GM12878 (cell line): Measurements from ENCODE around the gene CCDC24.

Experiments used
- CTCF ChIP-seq, 3 experiments: IDR thresholded peaks in 2 of 3; conservative IDR thresholded peaks in 1 of 3; 2 replicates each; pipeline ENCODE4 v1.5.1; 2011; ENCODE audit warnings: low read depth in 3 of 3, low read length in 3 of 3, mild to moderate bottlenecking in 3 of 3, control low read depth in 2 of 3, moderate library complexity in 2 of 3, inconsistent platforms in 1 of 3, mixed read lengths in 1 of 3; ENCODE audit not compliant: control insufficient read depth in 2 of 3, insufficient read depth in 1 of 3; ENCODE audit errors: extremely low read depth in 1 of 3
- ETV6 ChIP-seq, 2 experiments: fragments of 450-650 bp in 1 of 2; IDR thresholded peaks in 1 of 2; conservative IDR thresholded peaks in 1 of 2; 2 replicates each; pipeline ENCODE4 v1.6.1; 2014; ENCODE audit warnings: antibody characterized with exemption in 1 of 2, borderline replicate concordance in 1 of 2, low read depth in 1 of 2, mild to moderate bottlenecking in 1 of 2, moderate library complexity in 1 of 2
- HDAC6 ChIP-seq: fragments of 200-600 bp; sonication (generic); IDR thresholded peaks from one replicate; pipeline ENCODE4 v1.8.0; 2017; ENCODE audit warnings: antibody characterized with exemption; ENCODE audit not compliant: unreplicated experiment
- MAX ChIP-seq: IDR thresholded peaks from 2 replicates; pipeline ENCODE4 v1.6.1; 2012; ENCODE audit warnings: low read depth, low read length, improper control_type of control experiment
- MYB ChIP-seq: fragments of 150-350 bp; IDR thresholded peaks from 2 replicates; pipeline ENCODE4 v1.6.1; 2014; ENCODE audit warnings: mild to moderate bottlenecking, low read depth, low read length, borderline replicate concordance
- POLR2A ChIP-seq: IDR thresholded peaks from 2 replicates; pipeline ENCODE4 v1.6.1; 2011; ENCODE audit warnings: low read depth, mild to moderate bottlenecking, low read length
- TAF1 ChIP-seq: IDR thresholded peaks from 2 replicates; pipeline ENCODE4 v1.6.1; 2011; ENCODE audit warnings: mild to moderate bottlenecking, low read depth, low read length, borderline replicate concordance
- ZNF687 ChIP-seq: fragments of 450-650 bp; IDR thresholded peaks from 2 replicates; pipeline ENCODE4 v1.6.1; 2017; ENCODE audit warnings: mild to moderate bottlenecking, moderate library complexity

GRCh38 chr1:43991476-43992231 is at the start of gene CCDC24:
- TF ChIP-seq CTCF (IDR thresholded peaks at IDR 0.05 in 2 of 3, conservative IDR thresholded peaks at IDR 0.05 in 1 of 3; ENCODE audit: control insufficient read depth in 2 of 3, extremely low read depth in 1 of 3, insufficient read depth in 1 of 3, low read depth in 3 of 3, low read length in 3 of 3), result no peak
- no peak for TF ChIP-seq HDAC6
- peak; percentile 74 for TF ChIP-seq POLR2A
- no peak for TF ChIP-seq ETV6 (conservative IDR thresholded peaks at IDR 0.05 in 1 of 2, IDR thresholded peaks at IDR 0.05 in 1 of 2; ENCODE audit: borderline replicate concordance in 1 of 2, low read depth in 1 of 2)
- TF ChIP-seq TAF1, result no peak
- no peak for TF ChIP-seq MYB
- no peak; the same call in 1 of the 2 replicates for TF ChIP-seq MAX
- no peak for TF ChIP-seq ZNF687
